Activated CD8-positive, alpha-beta T cell treated with anti-CD3 and anti-CD28 coated beads, Interleukin-2, amount 10 ng/mL, durations not matched to agents 7 days and 5 days (primary cell): ENCODE measurements around the gene TBC1D17. TPM values are rescaled to one million over a fixed set of nuclear protein-coding genes. Genes with fewer than 3 reads are reported as not detected.
A peak's percentile ranks its signal among the peaks of the same experiment; 100 is the strongest.

ENCODE experiments used
- ATAC-seq: fragments of 150-1000 bp; cut with Tn5 transposase; one replicate; pipeline ENCODE4 v1.10.0; 2021; ENCODE audit warnings: moderate library complexity
- CTCF ChIA-PET: fragments of 350-600 bp; sonication (Branson Sonifier 250); formaldehyde crosslinking; loops from one replicate; lab custom pipeline; 2021; ENCODE audit warnings: antibody characterized with exemption; lab: Charles Lee
- POLR2A ChIA-PET: fragments of 350-600 bp; sonication (Branson Sonifier 250); formaldehyde crosslinking; loops from one replicate; lab custom pipeline; 2021; ENCODE audit warnings: antibody characterized with exemption; lab: Charles Lee
- DNase-seq: peaks from one replicate; pipeline ENCODE4 v3.0.0-alpha.2; 2020
- H3K27ac Mint-ChIP-seq: one replicate; pipeline ENCODE4 v1.8.0; 2021; ENCODE audit warnings: mild to moderate bottlenecking, mixed read lengths
- H3K27me3 Mint-ChIP-seq: one replicate; pipeline ENCODE4 v1.8.0; 2021; ENCODE audit warnings: low read depth, mixed read lengths
- H3K36me3 Mint-ChIP-seq: one replicate; pipeline ENCODE4 v1.8.0; 2021; ENCODE audit warnings: low read depth, mixed read lengths
- H3K4me1 Mint-ChIP-seq: one replicate; pipeline ENCODE4 v1.8.0; 2021; ENCODE audit warnings: low read depth, mixed read lengths
- H3K4me3 Mint-ChIP-seq: one replicate; pipeline ENCODE4 v1.8.0; 2021; ENCODE audit warnings: mild to moderate bottlenecking, mixed read lengths
- H3K9me3 Mint-ChIP-seq: one replicate; pipeline ENCODE4 v1.8.0; 2022; ENCODE audit warnings: mixed read lengths; ENCODE audit not compliant: insufficient read depth
- total RNA-seq, 2 experiments: library from RNA; stranded (reverse); gene quantifications; one replicate each; pipeline ENCODE4 v1.2.3, GENCODE V29; 2021

Gene TBC1D17
- 10 to 100 TPM; 28.6 to 30.8 TPM for total RNA-seq

- H3K4me1 Mint-ChIP-seq = peaks cover 33% of the 10 kb centered on the region
- no peaks in the 10 kb centered on the region for H3K9me3 Mint-ChIP-seq
- no peak within 1 kb of the TSS for H3K4me3 Mint-ChIP-seq
- CTCF ChIA-PET = interaction anchor here (0.5 to 1.4 kb wide), 3 partner anchors 29 to 307 kb away, joined by 3 to 4 read pairs (median 3); no protein-coding TSS in a partner anchor
- no peak within 1 kb of the TSS for H3K27ac Mint-ChIP-seq
- peaks cover 25% of the 10 kb centered on the region for H3K36me3 Mint-ChIP-seq
- ATAC-seq (peak; percentile 75), DNase-seq (peak; percentile 99)
- no peaks in the 10 kb centered on the region for H3K27me3 Mint-ChIP-seq
- POLR2A ChIA-PET = interaction anchor here (0.6 to 1.9 kb wide), 12 partner anchors 8 to 503 kb away, joined by 3 to 14 read pairs (median 4); partner anchors contain the start of genes ATF5, NUP62, PNKP and PTOV1
Observed at GRCh38 chr19:49877020-49877878, at the start of gene TBC1D17, which contains the start of gene AKT1S1. Gene TBC1D17 (plus strand): TSS chr19:49877702. CDS start chr19:49877724, 22 bp downstream. Gene AKT1S1 (minus strand): TSS chr19:49877355. CDS start chr19:49873295, 4,060 bp downstream.

- H3K27ac Mint-ChIP-seq = no peak overlapping the region
- H3K9me3 Mint-ChIP-seq = no peaks in the 10 kb centered on the region
- CTCF ChIA-PET = no interaction called here
- ATAC-seq (no peak), DNase-seq (no peak)
- H3K36me3 Mint-ChIP-seq = peaks cover 26% of the 10 kb centered on the region
- H3K27me3 Mint-ChIP-seq = no peaks in the 10 kb centered on the region
- H3K4me3 Mint-ChIP-seq = no peak overlapping the region
- H3K4me1 Mint-ChIP-seq = peaks cover 29% of the 10 kb centered on the region
- POLR2A ChIA-PET = no interaction called here
Observed at GRCh38 chr19:49829200-49829599, 48.3 kb upstream of the TBC1D17 start.

GRCh38 chr19:49829721-49830120 lies 47.8 kb upstream of the TBC1D17 start:
- no peaks in the 10 kb centered on the region for H3K27me3 Mint-ChIP-seq
- peaks cover 28% of the 10 kb centered on the region for H3K36me3 Mint-ChIP-seq
- POLR2A ChIA-PET = no interaction called here
- CTCF ChIA-PET = no interaction called here
- H3K9me3 Mint-ChIP-seq = no peaks in the 10 kb centered on the region
- ATAC-seq (no peak), DNase-seq (no peak)
- no peak overlapping the region for H3K27ac Mint-ChIP-seq
- no peak overlapping the region for H3K4me3 Mint-ChIP-seq
- H3K4me1 Mint-ChIP-seq = peaks cover 29% of the 10 kb centered on the region

GRCh38 chr19:49830766-49831165 lies 46.7 kb upstream of the TBC1D17 start:
- no peak for DNase-seq
- Mint-ChIP-seq H3K27ac (no peak overlapping the region), H3K27me3 (no peaks in the 10 kb centered on the region), H3K36me3 (peaks cover 34% of the 10 kb centered on the region), H3K9me3 (no peaks in the 10 kb centered on the region), H3K4me1 (peaks cover 29% of the 10 kb centered on the region), H3K4me3 (no peak overlapping the region)
- ChIA-PET POLR2A (no interaction called here), CTCF (no interaction called here)
- no peak for ATAC-seq

- H3K27me3 Mint-ChIP-seq = no peaks in the 10 kb centered on the region
- peaks cover 30% of the 10 kb centered on the region for H3K36me3 Mint-ChIP-seq
- H3K4me3 Mint-ChIP-seq = no peak overlapping the region
- peak overlapping the region; percentile 46 for H3K27ac Mint-ChIP-seq
- peaks cover 29% of the 10 kb centered on the region for H3K4me1 Mint-ChIP-seq
- ChIA-PET CTCF (interaction anchor here (1.1 to 2.1 kb wide), 2 partner anchors 17 to 114 kb away, joined by 3 to 5 read pairs; no protein-coding TSS in a partner anchor), POLR2A (interaction anchor here (1.6 kb wide), 1 partner anchor 12 kb away, joined by 3 read pairs; no protein-coding TSS in a partner anchor)
- H3K9me3 Mint-ChIP-seq = no peaks in the 10 kb centered on the region
- no peak for ATAC-seq
- DNase-seq = no peak
Observed at GRCh38 chr19:49831592-49831991, 45.9 kb upstream of the TBC1D17 start.

GRCh38 chr19:49832556-49832955 lies 44.9 kb upstream of the TBC1D17 start:
- ATAC-seq (no peak), DNase-seq (no peak)
- Mint-ChIP-seq H3K4me1 (peaks cover 33% of the 10 kb centered on the region), H3K36me3 (peaks cover 32% of the 10 kb centered on the region), H3K27me3 (no peaks in the 10 kb centered on the region), H3K27ac (peak overlapping the region; percentile 68), H3K9me3 (no peaks in the 10 kb centered on the region), H3K4me3 (no peak overlapping the region)
- CTCF ChIA-PET = interaction anchor here (1.1 to 2.1 kb wide), 2 partner anchors 16 to 115 kb away, joined by 3 to 5 read pairs; no protein-coding TSS in a partner anchor
- POLR2A ChIA-PET = interaction anchor here (0.7 to 1.6 kb wide), 2 partner anchors 13 to 16 kb away, joined by 3 read pairs; no protein-coding TSS in a partner anchor

- Mint-ChIP-seq H3K9me3 (no peaks in the 10 kb centered on the region), H3K4me1 (peaks cover 40% of the 10 kb centered on the region)
Observed at GRCh38 chr19:49833599-49833998, 43.9 kb upstream of the TBC1D17 start.

GRCh38 chr19:49835562-49835961 lies 41.9 kb upstream of the TBC1D17 start:
- POLR2A ChIA-PET = interaction anchor here (0.8 kb wide), 1 partner anchor 11 kb away, joined by 3 read pairs; no protein-coding TSS in a partner anchor

More at GRCh38 chr19:49833599-49833998, 43.9 kb upstream of the TBC1D17 start:
- Mint-ChIP-seq H3K36me3 (peaks cover 37% of the 10 kb centered on the region), H3K4me3 (no peak overlapping the region), H3K27me3 (no peaks in the 10 kb centered on the region), H3K27ac (peak overlapping the region; percentile 57)
- POLR2A ChIA-PET = no interaction called here
- DNase-seq (no peak), ATAC-seq (no peak)
- CTCF ChIA-PET = interaction anchor here (1.1 to 2.1 kb wide), 2 partner anchors 11 to 116 kb away, joined by 3 to 5 read pairs; no protein-coding TSS in a partner anchor

GRCh38 chr19:49836176-49837008 lies 41.1 kb upstream of the TBC1D17 start:
- Mint-ChIP-seq H3K27me3 (no peaks in the 10 kb centered on the region), H3K4me1 (peaks cover 34% of the 10 kb centered on the region), H3K27ac (no peak overlapping the region), H3K4me3 (no peak overlapping the region), H3K9me3 (no peaks in the 10 kb centered on the region), H3K36me3 (peaks cover 55% of the 10 kb centered on the region)
- POLR2A ChIA-PET = no interaction called here
- ATAC-seq (no peak), DNase-seq (no peak)
- CTCF ChIA-PET = no interaction called here

More at GRCh38 chr19:49835562-49835961, 41.9 kb upstream of the TBC1D17 start:
- Mint-ChIP-seq H3K27ac (no peak overlapping the region), H3K4me1 (peaks cover 40% of the 10 kb centered on the region), H3K36me3 (peaks cover 54% of the 10 kb centered on the region), H3K27me3 (no peaks in the 10 kb centered on the region), H3K9me3 (no peaks in the 10 kb centered on the region), H3K4me3 (no peak overlapping the region)
- ATAC-seq (no peak), DNase-seq (no peak)
- CTCF ChIA-PET = no interaction called here

- ChIA-PET POLR2A (no interaction called here), CTCF (no interaction called here)
- Mint-ChIP-seq H3K4me3 (no peak overlapping the region), H3K27me3 (no peaks in the 10 kb centered on the region), H3K27ac (no peak overlapping the region), H3K9me3 (no peaks in the 10 kb centered on the region), H3K4me1 (peaks cover 30% of the 10 kb centered on the region), H3K36me3 (peaks cover 51% of the 10 kb centered on the region)
- DNase-seq (no peak), ATAC-seq (no peak)
Observed at GRCh38 chr19:49837009-49837310, 40.5 kb upstream of the TBC1D17 start.

- peaks cover 25% of the 10 kb centered on the region for H3K4me1 Mint-ChIP-seq
- ATAC-seq = no peak
- H3K27me3 Mint-ChIP-seq = no peaks in the 10 kb centered on the region
- no peak overlapping the region for H3K27ac Mint-ChIP-seq
- H3K36me3 Mint-ChIP-seq = peaks cover 46% of the 10 kb centered on the region
- DNase-seq = no peak
- ChIA-PET POLR2A (no interaction called here), CTCF (no interaction called here)
- H3K9me3 Mint-ChIP-seq = no peaks in the 10 kb centered on the region
- no peak overlapping the region for H3K4me3 Mint-ChIP-seq
Observed at GRCh38 chr19:49837425-49837824, 40.1 kb upstream of the TBC1D17 start.
